ENCODE measurements around the gene BTD.

DNA sequence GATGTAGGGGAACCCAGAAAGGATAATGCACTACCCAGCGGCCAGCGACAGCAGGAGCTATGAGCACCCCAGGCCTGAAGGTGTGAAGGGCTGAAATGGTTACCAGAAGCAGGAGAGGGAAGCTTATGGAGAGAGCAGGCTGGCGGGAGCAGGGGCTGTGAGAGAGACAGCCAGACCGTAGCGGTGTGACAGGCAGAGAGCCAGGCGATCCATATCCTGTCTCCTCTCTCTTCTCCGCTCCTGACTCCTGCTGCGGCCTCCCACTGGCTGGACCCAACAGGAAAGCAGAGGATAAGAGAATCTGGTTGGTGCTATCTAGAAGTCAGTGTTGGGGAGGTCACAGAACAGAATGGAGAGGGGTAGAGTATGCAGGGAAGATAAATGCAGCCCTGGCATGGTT is 49.9 kb downstream of the BTD start:
- TF ChIP-seq, protein P1, sequence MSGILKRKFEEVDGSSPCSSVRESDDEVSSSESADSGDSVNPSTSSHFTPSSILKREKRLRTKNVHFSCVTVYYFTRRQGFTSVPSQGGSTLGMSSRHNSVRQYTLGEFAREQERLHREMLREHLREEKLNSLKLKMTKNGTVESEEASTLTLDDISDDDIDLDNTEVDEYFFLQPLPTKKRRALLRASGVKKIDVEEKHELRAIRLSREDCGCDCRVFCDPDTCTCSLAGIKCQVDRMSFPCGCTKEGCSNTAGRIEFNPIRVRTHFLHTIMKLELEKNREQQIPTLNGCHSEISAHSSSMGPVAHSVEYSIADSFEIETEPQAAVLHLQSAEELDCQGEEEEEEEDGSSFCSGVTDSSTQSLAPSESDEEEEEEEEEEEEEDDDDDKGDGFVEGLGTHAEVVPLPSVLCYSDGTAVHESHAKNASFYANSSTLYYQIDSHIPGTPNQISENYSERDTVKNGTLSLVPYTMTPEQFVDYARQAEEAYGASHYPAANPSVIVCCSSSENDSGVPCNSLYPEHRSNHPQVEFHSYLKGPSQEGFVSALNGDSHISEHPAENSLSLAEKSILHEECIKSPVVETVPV (CRISPR knock-in tag; IDR thresholded peaks at IDR 0.05), result no peak
- TF ChIP-seq, protein P2, sequence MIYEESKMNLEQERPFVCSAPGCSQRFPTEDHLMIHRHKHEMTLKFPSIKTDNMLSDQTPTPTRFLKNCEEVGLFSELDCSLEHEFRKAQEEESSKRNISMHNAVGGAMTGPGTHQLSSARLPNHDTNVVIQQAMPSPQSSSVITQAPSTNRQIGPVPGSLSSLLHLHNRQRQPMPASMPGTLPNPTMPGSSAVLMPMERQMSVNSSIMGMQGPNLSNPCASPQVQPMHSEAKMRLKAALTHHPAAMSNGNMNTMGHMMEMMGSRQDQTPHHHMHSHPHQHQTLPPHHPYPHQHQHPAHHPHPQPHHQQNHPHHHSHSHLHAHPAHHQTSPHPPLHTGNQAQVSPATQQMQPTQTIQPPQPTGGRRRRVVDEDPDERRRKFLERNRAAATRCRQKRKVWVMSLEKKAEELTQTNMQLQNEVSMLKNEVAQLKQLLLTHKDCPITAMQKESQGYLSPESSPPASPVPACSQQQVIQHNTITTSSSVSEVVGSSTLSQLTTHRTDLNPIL (CRISPR knock-in tag; IDR thresholded peaks at IDR 0.05; ENCODE audit: low read depth), result no peak
- TF ChIP-seq, protein P3, sequence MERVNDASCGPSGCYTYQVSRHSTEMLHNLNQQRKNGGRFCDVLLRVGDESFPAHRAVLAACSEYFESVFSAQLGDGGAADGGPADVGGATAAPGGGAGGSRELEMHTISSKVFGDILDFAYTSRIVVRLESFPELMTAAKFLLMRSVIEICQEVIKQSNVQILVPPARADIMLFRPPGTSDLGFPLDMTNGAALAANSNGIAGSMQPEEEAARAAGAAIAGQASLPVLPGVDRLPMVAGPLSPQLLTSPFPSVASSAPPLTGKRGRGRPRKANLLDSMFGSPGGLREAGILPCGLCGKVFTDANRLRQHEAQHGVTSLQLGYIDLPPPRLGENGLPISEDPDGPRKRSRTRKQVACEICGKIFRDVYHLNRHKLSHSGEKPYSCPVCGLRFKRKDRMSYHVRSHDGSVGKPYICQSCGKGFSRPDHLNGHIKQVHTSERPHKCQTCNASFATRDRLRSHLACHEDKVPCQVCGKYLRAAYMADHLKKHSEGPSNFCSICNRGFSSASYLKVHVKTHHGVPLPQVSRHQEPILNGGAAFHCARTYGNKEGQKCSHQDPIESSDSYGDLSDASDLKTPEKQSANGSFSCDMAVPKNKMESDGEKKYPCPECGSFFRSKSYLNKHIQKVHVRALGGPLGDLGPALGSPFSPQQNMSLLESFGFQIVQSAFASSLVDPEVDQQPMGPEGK (CRISPR knock-in tag; IDR thresholded peaks at IDR 0.05; ENCODE audit: borderline replicate concordance), result no peak
- TF ChIP-seq TCF4 (CRISPR knock-in tag; IDR thresholded peaks at IDR 0.05; ENCODE audit: borderline replicate concordance), result no peak
- TF ChIP-seq ZC3H10 (CRISPR knock-in tag; IDR thresholded peaks at IDR 0.05), result no peak

All from SK-N-SH treated with all-trans-retinoic acid at 6 μM for 48 hours (cell line).